NCI-H128 (cell line): ENCODE measurements around the gene MGAT4D.
"Not testable (repeated sequence)": the region's sequence is repeated elsewhere in the genome, so short reads cannot be mapped to it uniquely, and the experiment has no call there.

Experiments used
- DNase-seq: peaks from one replicate; lab custom pipeline; 2025; ENCODE audit not compliant: unreplicated experiment; lab: John Stamatoyannopoulos, UW

MGAT4D gene

GRCh38 chr4:140497747-140498636 lies at the start of gene MGAT4D:
Gene MGAT4D, minus strand, starts transcription at chr4:140498293. Its CDS starts 71 bp downstream, at chr4:140498222.
- no peak for DNase-seq

- DNase-seq: no peak
Observed at GRCh38 chr4:140533951-140534480, 35.9 kb upstream of the MGAT4D start.

- DNase-seq: no peak
Observed at GRCh38 chr4:140529434-140529833, 31.3 kb upstream of the MGAT4D start.

DNA sequence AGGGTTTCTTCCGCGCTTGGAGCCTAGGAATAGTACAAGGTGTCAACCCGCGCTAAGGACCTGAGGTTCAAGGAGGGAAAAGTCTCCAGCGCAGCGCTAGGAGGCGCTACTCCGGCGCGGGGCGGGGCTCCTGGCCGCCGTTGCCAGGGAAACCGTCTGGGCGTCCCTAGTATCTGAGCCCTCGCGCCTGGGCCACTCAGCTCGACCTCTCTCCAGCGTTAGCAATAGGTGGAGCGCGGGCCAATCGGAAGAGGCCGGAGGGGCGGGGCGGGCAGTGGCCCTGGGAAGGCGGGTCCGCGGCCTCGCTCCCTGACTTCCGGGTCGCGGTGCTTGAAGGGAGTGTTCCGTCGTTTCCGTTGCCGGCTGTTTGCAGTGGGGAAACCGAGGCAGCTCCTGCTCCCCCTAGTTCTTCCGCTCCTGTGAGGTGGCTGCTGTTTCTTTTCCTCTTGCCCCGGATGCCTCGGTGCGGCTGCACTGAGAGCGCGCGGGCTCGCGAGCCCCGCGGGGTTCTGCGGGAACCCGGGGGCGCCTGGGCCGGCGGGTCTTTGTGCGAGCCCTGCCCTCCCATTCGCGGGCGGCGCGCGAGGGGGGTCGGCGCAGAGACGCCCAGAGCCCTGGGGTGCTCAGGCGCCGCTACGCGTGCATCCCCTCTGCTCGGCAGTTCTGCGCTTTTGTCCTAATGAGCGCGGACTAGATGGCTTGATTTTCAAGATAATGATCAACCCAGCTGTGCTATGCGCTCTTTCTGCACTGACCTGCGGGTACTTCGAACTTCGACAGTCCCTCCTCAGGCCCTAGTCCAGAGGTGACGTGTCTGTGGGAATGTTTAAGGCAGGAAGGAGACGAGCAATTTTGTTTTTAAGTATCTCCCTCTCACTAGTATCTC lies 26.0 kb upstream of the MGAT4D start, which contains the start of gene ELMOD2:
Gene ELMOD2 (plus strand): TSS at position 312 of the 886 bp plus-strand sequence. CDS start 1,261 bp downstream, outside the sequence.
- DNase-seq: peak; percentile 82

DNA sequence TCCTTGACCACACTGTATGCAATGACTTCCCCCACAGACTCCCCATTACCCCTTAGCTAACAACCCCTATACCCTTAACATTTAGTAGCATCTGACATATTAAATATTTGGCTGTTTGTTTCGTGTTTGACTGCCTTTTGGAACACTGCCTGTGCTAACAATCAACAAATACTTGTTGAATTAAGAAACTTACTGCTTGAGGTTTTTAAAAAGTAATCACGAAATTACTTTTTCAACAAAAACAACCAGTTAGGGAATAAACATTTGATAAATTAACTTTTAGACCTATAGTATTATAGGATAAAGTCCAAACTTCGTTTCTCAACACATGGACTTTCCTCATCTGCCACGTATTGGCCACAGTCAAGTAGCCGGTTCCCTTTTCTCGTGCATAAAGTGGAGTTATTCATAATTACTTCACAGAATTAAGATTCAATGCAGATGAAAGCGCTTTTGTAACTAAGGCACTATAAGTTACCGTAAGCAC lies 25.3 kb upstream of the MGAT4D start:
- no peak for DNase-seq

DNA sequence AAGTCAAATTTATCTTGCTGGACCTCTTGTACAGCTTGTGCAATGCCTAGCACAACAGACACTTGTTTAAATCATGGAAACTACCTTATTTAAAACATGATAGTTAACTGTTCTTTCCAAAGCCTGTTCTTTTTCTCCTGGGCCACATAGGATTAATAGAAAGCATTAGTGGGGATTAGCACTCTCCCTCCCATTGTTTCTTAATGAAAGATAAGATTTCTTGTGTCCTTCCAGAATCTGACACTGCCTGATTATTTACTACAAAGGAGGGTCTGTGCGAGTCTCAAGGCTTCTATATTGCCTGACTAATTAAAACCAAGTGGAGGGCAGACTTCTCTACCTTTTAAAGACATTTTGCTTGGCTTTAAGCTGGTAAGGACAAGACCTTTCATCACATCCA lies 17.3 kb upstream of the MGAT4D start:
- no peak for DNase-seq

GRCh38 chr4:140513765-140514164 lies 15.7 kb upstream of the MGAT4D start:
- DNase-seq: not testable (repeated sequence)

- DNase-seq: no peak
Observed at GRCh38 chr4:140504261-140504660, 6.2 kb upstream of the MGAT4D start.

- DNase-seq: no peak
Observed at GRCh38 chr4:140499391-140499790, 1.3 kb upstream of the MGAT4D start.

- no peak for DNase-seq
Observed at GRCh38 chr4:140497405-140497746, 717 bp downstream of the MGAT4D start.

DNA sequence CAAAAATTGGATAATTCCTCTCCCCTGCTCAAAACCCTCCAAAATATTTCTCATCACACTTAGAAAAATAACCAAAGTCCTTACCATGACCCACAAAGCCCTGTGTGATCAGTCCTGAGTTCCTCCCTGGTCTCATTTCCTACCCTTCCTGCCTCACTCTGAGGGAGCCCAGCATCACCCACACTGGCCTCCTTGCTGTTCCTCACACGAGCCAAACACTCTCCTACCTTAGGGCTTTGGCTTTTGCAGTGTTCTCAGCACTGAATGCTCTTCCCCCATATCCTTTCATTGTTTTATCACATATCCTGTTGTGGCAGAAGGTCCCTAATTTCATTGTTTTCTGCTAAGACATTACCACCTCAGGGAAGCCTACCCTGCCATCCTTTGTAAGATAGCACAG lies 12.2 kb downstream of the MGAT4D start:
- no peak for DNase-seq

GRCh38 chr4:140483445-140483844 lies 14.6 kb downstream of the MGAT4D start:
- DNase-seq: no peak

DNA sequence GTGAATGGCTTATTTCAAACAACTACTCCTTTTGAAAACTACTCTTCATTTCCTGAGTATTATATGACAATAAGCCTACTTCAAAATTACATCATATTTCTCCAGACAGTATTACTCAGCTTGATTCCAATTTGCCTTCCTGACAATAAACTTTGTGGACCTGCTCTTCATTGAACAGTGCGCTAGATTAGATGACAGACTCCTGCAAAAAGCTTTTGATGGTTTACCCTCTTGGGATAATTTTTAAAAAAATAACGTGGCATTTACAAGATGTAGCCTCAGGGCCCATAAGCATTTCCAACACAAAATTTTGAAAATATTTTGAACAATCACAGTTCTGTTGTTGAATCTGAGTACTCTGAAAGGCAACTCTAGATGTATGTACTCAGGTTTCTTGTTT lies 25.9 kb downstream of the MGAT4D start:
- no peak for DNase-seq

GRCh38 chr4:140469791-140470733 lies 28.0 kb downstream of the MGAT4D start:
- DNase-seq: no peak

GRCh38 chr4:140466146-140466545 lies 31.9 kb downstream of the MGAT4D start:
- DNase-seq: no peak

DNA sequence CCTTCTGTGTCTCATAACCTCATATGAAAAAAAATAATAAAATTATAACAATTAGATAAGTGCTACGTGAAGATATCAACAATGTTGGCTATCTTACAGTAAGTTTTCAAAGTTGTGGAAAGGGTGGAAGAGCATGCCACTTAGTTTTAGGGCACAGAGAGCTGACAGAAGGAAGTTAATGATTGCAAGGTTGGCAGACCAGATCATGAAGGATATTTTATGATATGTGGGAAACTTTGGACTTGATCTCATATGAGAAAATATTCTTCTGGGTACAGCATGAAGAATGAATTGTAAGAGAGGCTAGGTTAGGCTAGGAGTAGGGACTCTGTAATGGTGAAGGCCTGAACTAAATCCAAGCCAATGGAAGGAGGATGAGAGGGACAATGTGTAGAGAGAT lies 34.5 kb downstream of the MGAT4D start:
- no peak for DNase-seq

DNA sequence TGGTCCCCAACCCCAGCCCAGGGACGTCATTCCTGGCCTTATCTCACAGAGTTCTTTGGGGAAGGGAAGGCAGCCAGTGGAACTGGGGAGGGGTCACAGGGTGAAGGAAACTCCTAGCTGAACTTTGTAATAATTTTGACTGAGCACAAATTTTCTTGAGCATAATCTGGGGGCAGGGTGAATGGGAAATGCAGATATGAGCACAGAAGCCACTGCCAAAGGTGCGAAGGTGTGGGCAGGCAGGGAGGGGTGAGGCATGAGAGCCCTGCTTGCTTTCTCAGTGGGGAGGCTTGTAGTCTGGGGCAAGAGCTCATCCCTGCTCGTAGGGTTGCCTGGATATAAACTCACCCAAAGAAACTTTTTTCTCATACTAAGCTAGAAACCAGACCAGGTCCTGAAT lies 34.9 kb downstream of the MGAT4D start:
- no peak for DNase-seq

GRCh38 chr4:140450352-140450751 lies 47.7 kb downstream of the MGAT4D start:
- no peak for DNase-seq

GRCh38 chr4:140448830-140449229 lies 49.3 kb downstream of the MGAT4D start:
- DNase-seq: no peak

DNA sequence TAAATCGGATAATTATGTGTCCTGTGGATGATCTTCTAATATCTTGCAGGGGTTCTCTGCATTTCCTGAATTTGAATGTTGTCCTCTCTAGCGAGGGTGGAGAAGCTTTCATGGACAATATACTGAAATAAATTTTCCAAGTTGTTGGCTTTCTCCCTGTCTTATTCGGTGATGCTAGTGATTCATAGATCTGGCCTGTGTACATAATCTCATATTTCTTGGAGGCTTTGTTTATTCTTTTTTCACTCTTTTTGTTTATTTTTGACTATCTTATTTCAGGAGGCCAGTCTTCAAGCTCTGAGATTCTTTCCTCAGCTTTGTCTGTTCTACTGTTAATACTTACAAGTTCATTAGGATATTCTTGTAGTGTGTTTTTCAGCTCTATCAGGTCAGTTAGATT lies 49.9 kb downstream of the MGAT4D start:
- no peak for DNase-seq
